PC-3 (cell line): ENCODE results near the gene ZNF502.

Experiments
- EZH2 ChIP-seq: fragments of 300-600 bp; sonication (generic); IDR thresholded peaks from one replicate; pipeline ENCODE4 v1.6.1; 2017; ENCODE audit warnings: antibody characterized with exemption, mild to moderate bottlenecking, low read length; ENCODE audit not compliant: unreplicated experiment
- EZH2phosphoT487 ChIP-seq: fragments of 300-600 bp; sonication (generic); IDR thresholded peaks from 2 replicates; pipeline ENCODE4 v1.6.1; 2018; ENCODE audit warnings: mild to moderate bottlenecking, antibody characterized with exemption, low read length, borderline replicate concordance
- TF ChIP-seq, protein P1 (sequence below): fragments of 300-600 bp; sonication (generic); conservative IDR thresholded peaks from 2 replicates; pipeline ENCODE4 v1.5.1; 2017; ENCODE audit warnings: antibody characterized with exemption, low read depth, mild to moderate bottlenecking, low read length

DNA sequence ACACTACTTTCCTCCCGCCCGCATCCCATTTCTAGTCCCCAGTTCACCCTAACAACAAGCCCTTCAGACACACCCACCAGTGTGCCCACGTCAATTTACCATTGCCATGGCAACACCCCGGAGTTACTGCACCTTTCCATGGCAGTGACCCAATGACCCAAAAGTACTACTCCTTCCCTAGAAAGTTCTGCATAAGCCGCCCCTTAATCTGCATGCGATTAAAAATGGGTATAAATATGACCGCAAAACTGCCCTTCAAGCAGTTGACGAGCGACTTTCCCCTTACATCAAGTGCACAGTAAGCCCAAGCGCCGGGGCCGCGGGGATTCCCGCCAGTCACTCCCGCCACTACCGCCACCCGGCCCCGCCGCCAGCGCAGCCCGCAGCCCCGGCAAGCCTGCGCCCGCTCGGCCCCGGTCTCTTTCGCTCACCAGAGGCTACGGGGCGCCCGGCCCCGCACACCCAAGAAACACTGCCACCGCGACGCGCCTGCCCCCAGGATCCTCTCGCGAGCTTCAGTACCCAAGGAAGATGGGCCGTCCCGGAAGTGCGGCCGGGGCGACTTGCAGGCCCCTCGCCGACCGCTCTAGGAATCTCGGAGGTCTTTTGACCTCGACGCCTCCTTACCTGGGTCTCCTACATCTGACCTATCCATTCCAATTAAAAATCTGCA, 27.2 kb upstream of the ZNF502 start:
- TF ChIP-seq, protein P1, sequence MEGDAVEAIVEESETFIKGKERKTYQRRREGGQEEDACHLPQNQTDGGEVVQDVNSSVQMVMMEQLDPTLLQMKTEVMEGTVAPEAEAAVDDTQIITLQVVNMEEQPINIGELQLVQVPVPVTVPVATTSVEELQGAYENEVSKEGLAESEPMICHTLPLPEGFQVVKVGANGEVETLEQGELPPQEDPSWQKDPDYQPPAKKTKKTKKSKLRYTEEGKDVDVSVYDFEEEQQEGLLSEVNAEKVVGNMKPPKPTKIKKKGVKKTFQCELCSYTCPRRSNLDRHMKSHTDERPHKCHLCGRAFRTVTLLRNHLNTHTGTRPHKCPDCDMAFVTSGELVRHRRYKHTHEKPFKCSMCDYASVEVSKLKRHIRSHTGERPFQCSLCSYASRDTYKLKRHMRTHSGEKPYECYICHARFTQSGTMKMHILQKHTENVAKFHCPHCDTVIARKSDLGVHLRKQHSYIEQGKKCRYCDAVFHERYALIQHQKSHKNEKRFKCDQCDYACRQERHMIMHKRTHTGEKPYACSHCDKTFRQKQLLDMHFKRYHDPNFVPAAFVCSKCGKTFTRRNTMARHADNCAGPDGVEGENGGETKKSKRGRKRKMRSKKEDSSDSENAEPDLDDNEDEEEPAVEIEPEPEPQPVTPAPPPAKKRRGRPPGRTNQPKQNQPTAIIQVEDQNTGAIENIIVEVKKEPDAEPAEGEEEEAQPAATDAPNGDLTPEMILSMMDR: no peak
- TF ChIP-seq EZH2 (no peak), EZH2phosphoT487 (no peak)
